Mesenteric fat pad (tissue), 1 donor: ENCODE results near the gene RALGPS1. TPM values are rescaled to one million over a fixed set of nuclear protein-coding genes. Genes with fewer than 3 reads are reported as not detected.

Experiments used
- DNase-seq: peaks from one replicate; pipeline ENCODE4 v3.0.0-alpha.2; 2020; ENCODE audit warnings: low spot score
- total RNA-seq: library from RNA; stranded (reverse); fragmentation: NEBNext Ultra II Directional; extraction: Animal tissue kit (Norgen Biotek cat#: 25700); gene quantifications from one replicate; pipeline ENCODE4 v1.2.1, GENCODE V29; 2021
- donor health status: DM: yes; HTN: yes; CAD: no.

Gene RALGPS1
- total RNA-seq, 1 donor from 2014 or later: 4.8 TPM

- DNase-seq: no peak
Measured at GRCh38 chr9:126904586-126904985, 10.0 kb upstream of the RALGPS1 start.

GRCh38 chr9:126906091-126906490 lies 8.5 kb upstream of the RALGPS1 start:
- DNase-seq: no peak

GRCh38 chr9:126907058-126907457 lies 7.5 kb upstream of the RALGPS1 start:
- peak; percentile 16 for DNase-seq

GRCh38 chr9:126915281-126915816 lies 767 bp downstream of the RALGPS1 start:
- DNase-seq: no peak

GRCh38 chr9:126915846-126916543 lies 1.4 kb downstream of the RALGPS1 start:
- DNase-seq: no peak

GRCh38 chr9:126916909-126917308 lies 2.3 kb downstream of the RALGPS1 start:
- DNase-seq: no peak

GRCh38 chr9:126919193-126919592 lies 4.6 kb downstream of the RALGPS1 start:
- no peak for DNase-seq

GRCh38 chr9:126925876-126926275 lies 11.3 kb downstream of the RALGPS1 start:
- no peak for DNase-seq

GRCh38 chr9:126926364-126926763 lies 11.8 kb downstream of the RALGPS1 start:
- no peak for DNase-seq

- DNase-seq: peak; percentile 62
Measured at GRCh38 chr9:126927419-126927818, 12.8 kb downstream of the RALGPS1 start.

- DNase-seq: peak; percentile 89
Measured at GRCh38 chr9:126932871-126933321, 18.3 kb downstream of the RALGPS1 start.

GRCh38 chr9:126933334-126933980 lies 18.9 kb downstream of the RALGPS1 start:
- peak; percentile 69 for DNase-seq

GRCh38 chr9:126934441-126934840 lies 19.9 kb downstream of the RALGPS1 start:
- no peak for DNase-seq

GRCh38 chr9:126935630-126936029 lies 21.0 kb downstream of the RALGPS1 start:
- DNase-seq: no peak

- no peak for DNase-seq
Measured at GRCh38 chr9:126937444-126937843, 22.9 kb downstream of the RALGPS1 start.

GRCh38 chr9:126938327-126938726 lies 23.7 kb downstream of the RALGPS1 start:
- DNase-seq: no peak

- DNase-seq: no peak
Measured at GRCh38 chr9:126939821-126940221, 25.2 kb downstream of the RALGPS1 start.

- no peak for DNase-seq
Measured at GRCh38 chr9:126942399-126942798, 27.8 kb downstream of the RALGPS1 start.

- DNase-seq: no peak
Measured at GRCh38 chr9:126945682-126946081, 31.1 kb downstream of the RALGPS1 start.

GRCh38 chr9:126947529-126947928 lies 32.9 kb downstream of the RALGPS1 start:
- DNase-seq: no peak

- DNase-seq: no peak
Measured at GRCh38 chr9:126952205-126952977, 37.8 kb downstream of the RALGPS1 start.
